ENCODE measurements around the gene LRRC8C.
"Not testable (repeated sequence)": the region's sequence is repeated elsewhere in the genome, so short reads cannot be mapped to it uniquely, and the experiment has no call there.

LRRC8C gene

GRCh38 chr1:89607586-89608318, 25.2 kb upstream of the LRRC8C start:
- no peak for DNase-seq (ENCODE audit: low read depth in 2 of 2)

GRCh38 chr1:89608319-89608983, 24.5 kb upstream of the LRRC8C start:
- no peak for DNase-seq (ENCODE audit: low read depth in 2 of 2)

GRCh38 chr1:89608984-89609725, 23.8 kb upstream of the LRRC8C start:
- DNase-seq (ENCODE audit: low read depth in 2 of 2): no peak

- DNase-seq (ENCODE audit: low read depth in 2 of 2): no peak
Measured at GRCh38 chr1:89609781-89610456, 23.0 kb upstream of the LRRC8C start.

- no peak for DNase-seq (ENCODE audit: low read depth in 2 of 2)
Measured at GRCh38 chr1:89610457-89611011, 22.4 kb upstream of the LRRC8C start.

GRCh38 chr1:89611721-89612120, 21.2 kb upstream of the LRRC8C start:
- no peak for DNase-seq (ENCODE audit: low read depth in 2 of 2)

- DNase-seq (ENCODE audit: low read depth in 2 of 2): no peak
Measured at GRCh38 chr1:89613928-89614327, 19.0 kb upstream of the LRRC8C start.

- DNase-seq (ENCODE audit: low read depth in 2 of 2): no peak
Measured at GRCh38 chr1:89615676-89616598, 17.0 kb upstream of the LRRC8C start.

- DNase-seq (ENCODE audit: low read depth in 2 of 2): no peak
Measured at GRCh38 chr1:89616844-89617627, 15.9 kb upstream of the LRRC8C start.

GRCh38 chr1:89620664-89621063, 12.3 kb upstream of the LRRC8C start:
- DNase-seq (ENCODE audit: low read depth in 2 of 2): no peak

GRCh38 chr1:89622895-89623294, 10.0 kb upstream of the LRRC8C start:
- DNase-seq (ENCODE audit: low read depth in 2 of 2): no peak

GRCh38 chr1:89624314-89624713, 8.6 kb upstream of the LRRC8C start:
- no peak for DNase-seq (ENCODE audit: low read depth in 2 of 2)

GRCh38 chr1:89624715-89625323, 8.1 kb upstream of the LRRC8C start:
- no peak for DNase-seq (ENCODE audit: low read depth in 2 of 2)

- no peak for DNase-seq (ENCODE audit: low read depth in 2 of 2)
Measured at GRCh38 chr1:89627596-89627962, 5.3 kb upstream of the LRRC8C start.

GRCh38 chr1:89629146-89629545, 3.8 kb upstream of the LRRC8C start:
- DNase-seq (ENCODE audit: low read depth in 2 of 2): no peak

- DNase-seq (ENCODE audit: low read depth in 2 of 2): not testable (repeated sequence)
Measured at GRCh38 chr1:89629600-89629999, 3.3 kb upstream of the LRRC8C start.

- no peak for DNase-seq (ENCODE audit: low read depth in 2 of 2)
Measured at GRCh38 chr1:89630048-89630447, 2.9 kb upstream of the LRRC8C start.

- no peak for DNase-seq (ENCODE audit: low read depth in 2 of 2)
Measured at GRCh38 chr1:89631816-89632656, 884 bp upstream of the LRRC8C start.
